Right ventricle myocardium superior (tissue), 1 donor: ENCODE measurements around the gene ZNF658. TPM values are rescaled to one million over a fixed set of nuclear protein-coding genes. Genes with fewer than 3 reads are reported as not detected.

Source experiments
- total RNA-seq: library from RNA; stranded (reverse); fragmentation: NEBNext Ultra II Directional; extraction: Animal tissue kit (Norgen Biotek cat#: 25700); gene quantifications from one replicate; pipeline ENCODE4 v1.2.1, GENCODE V29; 2021
- donor health status: DM: no; HTN: yes; CAD: no; lungs with severe emphysema.

Gene ZNF658
- total RNA-seq, 1 donor from 2014 or later: 12.1 TPM

Other genes starting within 250 kb of the ZNF658 start
- not detected for gene SPATA31A3, start 91.8 kb downstream of the ZNF658 start, total RNA-seq